Measurements from ENCODE around the gene WFDC1. TPM values are rescaled to one million over a fixed set of nuclear protein-coding genes. Genes with fewer than 3 reads are reported as not detected.

WFDC1 gene
- polyA plus RNA-seq, 1 of the 3 experiments (the other 2 are of a cell fraction) = 0.03 TPM

DNA sequence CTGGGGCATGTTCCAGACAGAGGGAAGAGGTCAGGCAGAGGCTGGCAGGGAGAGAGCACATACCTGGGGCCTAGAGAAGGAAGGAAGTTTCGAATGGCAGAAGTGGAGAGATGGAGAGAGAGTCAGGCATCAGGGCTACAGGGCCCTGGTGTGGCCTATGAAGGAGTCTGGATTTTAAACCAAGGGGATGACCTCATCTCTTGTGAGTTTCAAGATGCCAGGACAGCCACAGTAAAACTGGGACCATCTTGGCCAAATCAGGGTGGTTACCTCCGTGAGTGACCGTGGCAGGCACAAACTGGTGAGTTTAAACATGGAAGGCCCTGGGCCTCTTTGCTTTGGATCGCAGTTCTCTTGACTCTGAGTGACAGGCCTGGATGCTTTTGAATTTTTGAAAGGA, 66.1 kb downstream of the WFDC1 start:
- no peaks in the 10 kb centered on the region for H3K79me2 ChIP-seq (ENCODE audit: insufficient read depth)
- TF ChIP-seq, protein P1, sequence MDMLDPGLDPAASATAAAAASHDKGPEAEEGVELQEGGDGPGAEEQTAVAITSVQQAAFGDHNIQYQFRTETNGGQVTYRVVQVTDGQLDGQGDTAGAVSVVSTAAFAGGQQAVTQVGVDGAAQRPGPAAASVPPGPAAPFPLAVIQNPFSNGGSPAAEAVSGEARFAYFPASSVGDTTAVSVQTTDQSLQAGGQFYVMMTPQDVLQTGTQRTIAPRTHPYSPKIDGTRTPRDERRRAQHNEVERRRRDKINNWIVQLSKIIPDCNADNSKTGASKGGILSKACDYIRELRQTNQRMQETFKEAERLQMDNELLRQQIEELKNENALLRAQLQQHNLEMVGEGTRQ (IDR thresholded peaks at IDR 0.05; ENCODE audit: borderline replicate concordance, low read depth, low read length) = no peak
- TF ChIP-seq, protein P2, sequence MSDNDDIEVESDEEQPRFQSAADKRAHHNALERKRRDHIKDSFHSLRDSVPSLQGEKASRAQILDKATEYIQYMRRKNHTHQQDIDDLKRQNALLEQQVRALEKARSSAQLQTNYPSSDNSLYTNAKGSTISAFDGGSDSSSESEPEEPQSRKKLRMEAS (IDR thresholded peaks at IDR 0.05; ENCODE audit: low read depth) = no peak
- TF ChIP-seq SMC3 (IDR thresholded peaks at IDR 0.05; ENCODE audit: low read depth, low read length) (no peak), TEAD4 (IDR thresholded peaks at IDR 0.05; ENCODE audit: borderline replicate concordance, insufficient read depth) (no peak), EP300 (IDR thresholded peaks at IDR 0.05; ENCODE audit: borderline replicate concordance in 1 of 2, low read depth in 1 of 2, low read length in 1 of 2) (no peak), SIN3A (IDR thresholded peaks at IDR 0.05; ENCODE audit: borderline replicate concordance, low read depth, low read length) (no peak), RAD21 (IDR thresholded peaks at IDR 0.05; ENCODE audit: low read length) (no peak), RCOR1 (IDR thresholded peaks at IDR 0.05; ENCODE audit: low read length) (no peak)
- peaks cover 29% of the 10 kb centered on the region; the same call in 1 of the 2 replicates for H3K27me3 ChIP-seq (ENCODE audit: insufficient read depth)
- no peaks in the 10 kb centered on the region for H3K9me3 ChIP-seq
- no peaks in the 10 kb centered on the region for H3K36me3 ChIP-seq (replicated peaks in 1 of 2; ENCODE audit: control insufficient read depth in 1 of 2, insufficient read depth in 2 of 2, low read length in 1 of 2)
- no peak overlapping the region for H3K4me3 ChIP-seq (ENCODE audit: low read depth in 2 of 2, low read length in 1 of 2)
- WGBS (ENCODE audit: low lambda C conversion rate) = 47% methylated on average over 4 of the region's 4 CpGs
- no peaks in the 10 kb centered on the region for H4K20me1 ChIP-seq (ENCODE audit: insufficient read depth)
- H3K4me2 ChIP-seq = no peak overlapping the region
- no peaks in the 10 kb centered on the region for H3F3A ChIP-seq (replicated peaks; ENCODE audit: insufficient read depth)
- DNase-seq = no peak
- no peak overlapping the region for H3K9ac ChIP-seq
- CTCF ChIA-PET = no interaction called here
- POLR2A ChIA-PET = no interaction called here
- no peaks in the 10 kb centered on the region for H3K4me1 ChIP-seq (ENCODE audit: control insufficient read depth in 1 of 2, insufficient read depth in 2 of 2, low read depth in 1 of 2, low read length in 1 of 2)
- no peak overlapping the region for H3K27ac ChIP-seq (ENCODE audit: low read depth in 2 of 2, low read length in 1 of 2)
- H3K9me2 ChIP-seq = no peaks in the 10 kb centered on the region
- no peak overlapping the region for H2AFZ ChIP-seq (ENCODE audit: low read depth)

DNA sequence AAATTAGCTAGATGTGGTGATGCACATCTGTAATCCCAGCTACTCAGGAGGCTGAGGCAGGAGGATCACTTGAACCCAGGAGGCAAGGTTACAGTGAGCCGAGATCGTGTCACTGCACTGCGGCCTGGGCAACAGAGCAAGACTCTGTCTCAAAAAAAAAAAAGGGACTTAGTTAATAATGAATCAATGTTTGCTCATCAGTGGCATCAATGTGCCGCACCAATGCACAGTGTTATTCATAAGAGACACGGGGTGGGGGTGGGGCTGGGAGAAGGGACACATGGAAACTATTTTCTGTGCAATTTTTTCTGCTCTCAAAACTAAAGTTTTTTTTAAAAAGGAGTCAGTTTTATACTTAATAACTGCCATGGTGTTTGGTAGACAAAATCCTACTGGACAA, 66.9 kb downstream of the WFDC1 start:
- Histone ChIP-seq H3K4me3 (ENCODE audit: low read depth in 2 of 2, low read length in 1 of 2) (no peak overlapping the region), H3K27ac (ENCODE audit: low read depth in 2 of 2, low read length in 1 of 2) (no peak overlapping the region), H2AFZ (ENCODE audit: low read depth) (no peak overlapping the region), H3K9ac (no peak overlapping the region), H3K79me2 (ENCODE audit: insufficient read depth) (no peaks in the 10 kb centered on the region), H3K9me3 (no peaks in the 10 kb centered on the region), H3K27me3 (ENCODE audit: insufficient read depth) (peaks cover 29% of the 10 kb centered on the region), H4K20me1 (ENCODE audit: insufficient read depth) (no peaks in the 10 kb centered on the region), H3K36me3 (replicated peaks in 1 of 2; ENCODE audit: control insufficient read depth in 1 of 2, insufficient read depth in 2 of 2, low read length in 1 of 2) (no peaks in the 10 kb centered on the region), H3K4me2 (no peak overlapping the region), H3K9me2 (no peaks in the 10 kb centered on the region), H3F3A (replicated peaks; ENCODE audit: insufficient read depth) (no peaks in the 10 kb centered on the region), H3K4me1 (ENCODE audit: control insufficient read depth in 1 of 2, insufficient read depth in 2 of 2, low read depth in 1 of 2, low read length in 1 of 2) (no peaks in the 10 kb centered on the region)
- ChIA-PET CTCF (no interaction called here), POLR2A (no interaction called here)
- 79% methylated on average over 5 of the region's 5 CpGs for WGBS (ENCODE audit: low lambda C conversion rate)
- no peak for TF ChIP-seq YY1 (IDR thresholded peaks at IDR 0.05; ENCODE audit: low read depth)
- no peak for DNase-seq

DNA sequence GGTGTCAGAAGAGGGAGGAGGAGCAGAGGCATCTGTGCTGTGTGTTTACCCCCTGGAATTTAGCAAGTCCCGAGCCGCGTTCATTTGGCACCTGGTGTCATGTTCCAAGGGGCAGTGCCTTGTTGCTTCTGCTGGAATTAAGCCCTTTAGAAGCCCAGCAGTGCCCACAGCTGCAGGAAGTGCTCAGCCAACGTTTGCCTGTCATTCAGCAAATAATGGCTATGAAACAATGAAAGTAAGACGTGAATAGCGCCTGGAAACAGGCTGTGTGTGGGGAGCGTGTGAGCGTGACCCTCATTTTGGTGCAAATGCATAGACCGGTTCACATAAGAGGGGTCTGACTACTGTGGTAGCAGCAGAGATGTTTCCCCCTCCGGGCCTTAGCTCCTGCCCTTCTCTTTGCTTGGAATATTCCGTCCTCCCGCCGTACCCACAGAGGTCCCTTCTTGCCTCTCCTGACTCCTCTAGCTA, 67.8 kb downstream of the WFDC1 start:
- WGBS (ENCODE audit: low lambda C conversion rate) = 70% methylated on average over 12 of the region's 13 CpGs
- ChIA-PET POLR2A (no interaction called here), CTCF (no interaction called here)
- no peaks in the 10 kb centered on the region for H3K36me3 ChIP-seq (replicated peaks in 1 of 2; ENCODE audit: control insufficient read depth in 1 of 2, insufficient read depth in 2 of 2, low read length in 1 of 2)
- H4K20me1 ChIP-seq (ENCODE audit: insufficient read depth) = no peaks in the 10 kb centered on the region
- H3K4me1 ChIP-seq (ENCODE audit: control insufficient read depth in 1 of 2, insufficient read depth in 2 of 2, low read depth in 1 of 2, low read length in 1 of 2) = no peaks in the 10 kb centered on the region
- H3K27ac ChIP-seq (ENCODE audit: low read depth in 2 of 2, low read length in 1 of 2) = no peak overlapping the region
- no peak for DNase-seq
- no peaks in the 10 kb centered on the region for H3F3A ChIP-seq (replicated peaks; ENCODE audit: insufficient read depth)
- no peaks in the 10 kb centered on the region for H3K79me2 ChIP-seq (ENCODE audit: insufficient read depth)
- H2AFZ ChIP-seq (ENCODE audit: low read depth) = no peak overlapping the region
- H3K9me3 ChIP-seq = no peaks in the 10 kb centered on the region
- no peak overlapping the region for H3K9ac ChIP-seq
- H3K27me3 ChIP-seq (ENCODE audit: insufficient read depth) = peaks cover 29% of the 10 kb centered on the region
- no peak overlapping the region for H3K4me3 ChIP-seq (ENCODE audit: low read depth in 2 of 2, low read length in 1 of 2)
- no peak overlapping the region for H3K4me2 ChIP-seq
- H3K9me2 ChIP-seq = no peaks in the 10 kb centered on the region
- TF ChIP-seq TAF1 (IDR thresholded peaks at IDR 0.05; ENCODE audit: borderline replicate concordance, low read depth, low read length) = no peak
- TF ChIP-seq, protein P3, sequence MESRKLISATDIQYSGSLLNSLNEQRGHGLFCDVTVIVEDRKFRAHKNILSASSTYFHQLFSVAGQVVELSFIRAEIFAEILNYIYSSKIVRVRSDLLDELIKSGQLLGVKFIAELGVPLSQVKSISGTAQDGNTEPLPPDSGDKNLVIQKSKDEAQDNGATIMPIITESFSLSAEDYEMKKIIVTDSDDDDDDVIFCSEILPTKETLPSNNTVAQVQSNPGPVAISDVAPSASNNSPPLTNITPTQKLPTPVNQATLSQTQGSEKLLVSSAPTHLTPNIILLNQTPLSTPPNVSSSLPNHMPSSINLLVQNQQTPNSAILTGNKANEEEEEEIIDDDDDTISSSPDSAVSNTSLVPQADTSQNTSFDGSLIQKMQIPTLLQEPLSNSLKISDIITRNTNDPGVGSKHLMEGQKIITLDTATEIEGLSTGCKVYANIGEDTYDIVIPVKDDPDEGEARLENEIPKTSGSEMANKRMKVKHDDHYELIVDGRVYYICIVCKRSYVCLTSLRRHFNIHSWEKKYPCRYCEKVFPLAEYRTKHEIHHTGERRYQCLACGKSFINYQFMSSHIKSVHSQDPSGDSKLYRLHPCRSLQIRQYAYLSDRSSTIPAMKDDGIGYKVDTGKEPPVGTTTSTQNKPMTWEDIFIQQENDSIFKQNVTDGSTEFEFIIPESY (IDR thresholded peaks at IDR 0.05; ENCODE audit: borderline replicate concordance, low read depth) = no peak
- TF ChIP-seq ELF1 (IDR thresholded peaks at IDR 0.05) = no peak
- no peak for TF ChIP-seq CHD2 (IDR thresholded peaks at IDR 0.05; ENCODE audit: low read length, partially characterized antibody)
- TF ChIP-seq FOSL2 (IDR thresholded peaks at IDR 0.05; ENCODE audit: borderline replicate concordance, low read depth) = no peak
- no peak for TF ChIP-seq MXI1 (IDR thresholded peaks at IDR 0.05; ENCODE audit: low read depth, low read length)
- TF ChIP-seq YY1 (IDR thresholded peaks at IDR 0.05; ENCODE audit: low read depth) = no peak
- no peak for TF ChIP-seq NFIC (IDR thresholded peaks at IDR 0.05; ENCODE audit: borderline replicate concordance)
- TF ChIP-seq, protein P4, sequence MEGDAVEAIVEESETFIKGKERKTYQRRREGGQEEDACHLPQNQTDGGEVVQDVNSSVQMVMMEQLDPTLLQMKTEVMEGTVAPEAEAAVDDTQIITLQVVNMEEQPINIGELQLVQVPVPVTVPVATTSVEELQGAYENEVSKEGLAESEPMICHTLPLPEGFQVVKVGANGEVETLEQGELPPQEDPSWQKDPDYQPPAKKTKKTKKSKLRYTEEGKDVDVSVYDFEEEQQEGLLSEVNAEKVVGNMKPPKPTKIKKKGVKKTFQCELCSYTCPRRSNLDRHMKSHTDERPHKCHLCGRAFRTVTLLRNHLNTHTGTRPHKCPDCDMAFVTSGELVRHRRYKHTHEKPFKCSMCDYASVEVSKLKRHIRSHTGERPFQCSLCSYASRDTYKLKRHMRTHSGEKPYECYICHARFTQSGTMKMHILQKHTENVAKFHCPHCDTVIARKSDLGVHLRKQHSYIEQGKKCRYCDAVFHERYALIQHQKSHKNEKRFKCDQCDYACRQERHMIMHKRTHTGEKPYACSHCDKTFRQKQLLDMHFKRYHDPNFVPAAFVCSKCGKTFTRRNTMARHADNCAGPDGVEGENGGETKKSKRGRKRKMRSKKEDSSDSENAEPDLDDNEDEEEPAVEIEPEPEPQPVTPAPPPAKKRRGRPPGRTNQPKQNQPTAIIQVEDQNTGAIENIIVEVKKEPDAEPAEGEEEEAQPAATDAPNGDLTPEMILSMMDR (IDR thresholded peaks at IDR 0.05) = no peak
- TF ChIP-seq GABPA (IDR thresholded peaks at IDR 0.05; ENCODE audit: low read depth) = no peak
